GOT3 (cell line): Measurements from ENCODE around the gene CEPT1.
"Not testable (repeated sequence)": the region's sequence is repeated elsewhere in the genome, so short reads cannot be mapped to it uniquely, and the experiment has no call there.

Experiments
- DNase-seq: peaks from one replicate; lab custom pipeline; 2025; ENCODE audit warnings: mixed read lengths; lab: John Stamatoyannopoulos, UW

CEPT1 gene

GRCh38 chr1:111139956-111140679 lies at the start of gene CEPT1, which contains the start of gene DRAM2:
Gene CEPT1, plus strand, starts transcription at chr1:111140223. Its CDS starts 7,492 bp downstream, at chr1:111147715.
Gene DRAM2, minus strand, starts transcription at chr1:111140093. Its CDS starts 8,539 bp downstream, at chr1:111131554.
- DNase-seq, result peak; percentile 42

GRCh38 chr1:111095421-111095820 lies 44.6 kb upstream of the CEPT1 start:
- not testable (repeated sequence) for DNase-seq

DNA sequence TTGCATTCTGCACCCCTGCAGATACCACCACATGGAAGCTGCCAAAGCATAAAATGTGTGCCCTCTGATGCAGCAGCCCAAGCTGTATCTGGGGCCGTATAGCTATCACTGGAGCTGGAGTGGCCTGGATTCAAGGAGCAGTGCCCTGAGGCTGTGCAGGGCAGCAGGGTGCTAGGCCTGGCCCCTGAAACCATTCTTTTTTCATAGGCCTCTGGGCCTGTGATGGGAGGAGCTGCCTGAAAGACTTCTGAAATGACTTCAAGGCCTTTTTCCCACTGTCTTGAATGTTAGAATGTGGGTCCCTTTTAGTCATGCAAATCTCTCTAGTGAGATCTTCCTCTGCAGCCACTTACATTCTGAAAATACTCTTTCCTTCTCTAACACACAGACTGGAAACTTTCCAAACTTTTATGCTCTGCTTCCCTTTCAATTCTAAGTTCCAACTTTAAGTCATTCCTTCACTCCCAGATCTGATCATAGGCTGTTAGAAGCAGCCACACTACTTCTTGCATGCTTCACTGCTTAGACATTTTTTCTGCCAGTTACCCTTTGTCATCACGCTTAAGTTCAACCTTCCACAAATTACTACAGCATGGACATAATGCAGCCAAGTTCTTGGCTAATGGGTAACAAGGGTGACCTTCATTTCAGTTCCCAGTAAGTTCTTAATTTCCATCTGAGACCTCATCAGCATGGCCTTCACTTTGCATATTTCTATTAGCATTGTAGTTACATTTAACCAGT lies 42.5 kb upstream of the CEPT1 start:
- no peak for DNase-seq

DNA sequence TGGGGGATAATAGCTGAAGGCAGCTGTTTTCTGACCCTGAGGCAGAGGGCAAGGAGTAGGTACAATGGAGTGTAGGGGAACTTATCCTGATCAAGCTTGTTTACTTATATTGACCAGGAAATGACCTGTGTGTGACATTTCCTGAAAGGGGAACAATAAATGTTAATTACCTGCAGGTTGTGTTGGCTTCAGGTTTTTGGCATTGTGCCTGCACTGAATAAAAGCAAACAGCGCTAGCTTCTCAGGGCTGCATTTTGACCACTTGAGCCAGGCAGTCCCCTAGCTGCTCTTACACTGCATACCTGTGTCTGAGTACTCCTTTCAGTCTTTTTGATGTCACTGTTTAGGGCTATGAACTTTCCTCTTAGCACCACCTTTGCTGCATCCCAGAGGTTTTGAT lies 40.7 kb upstream of the CEPT1 start:
- DNase-seq, result no peak

DNA sequence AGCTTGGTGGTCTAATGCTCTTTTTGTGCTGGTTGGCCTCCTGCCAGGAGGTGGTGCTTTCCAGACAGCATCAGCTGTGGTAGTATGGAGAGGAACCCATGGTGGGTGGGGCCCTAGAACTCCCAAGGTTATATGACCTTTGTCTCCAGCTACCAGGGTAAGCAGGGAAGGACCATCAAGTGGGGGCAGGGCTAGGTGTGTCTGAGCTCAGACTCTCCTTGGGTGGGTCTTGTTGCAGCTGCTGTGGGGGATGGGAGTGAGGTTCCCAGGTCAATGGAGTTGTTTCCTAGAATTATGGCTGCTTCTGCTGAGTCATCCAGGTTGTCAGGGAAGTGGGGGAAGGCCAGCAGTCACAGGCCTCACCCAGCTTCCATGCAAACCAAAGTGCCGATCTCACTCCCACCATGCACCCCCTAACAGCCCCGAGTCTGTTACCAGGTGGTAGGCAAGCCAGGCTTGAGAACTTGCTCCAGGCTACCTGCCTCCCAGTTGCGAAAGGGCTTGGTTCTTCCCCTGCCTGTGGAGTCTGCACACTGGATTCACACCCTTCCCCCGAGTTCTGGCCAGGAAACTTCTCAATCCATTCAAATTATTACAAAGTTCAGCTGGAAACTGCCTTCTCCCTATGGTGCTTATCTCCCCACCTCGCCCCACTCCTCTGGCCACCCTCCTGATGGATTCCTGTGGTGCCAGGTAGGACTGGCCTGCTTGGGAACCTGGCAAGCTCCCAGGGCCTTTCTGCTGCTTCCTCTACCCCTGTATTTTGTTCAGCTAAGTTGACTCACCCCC lies 38.0 kb upstream of the CEPT1 start:
- no peak for DNase-seq

GRCh38 chr1:111104981-111105380 lies 35.0 kb upstream of the CEPT1 start:
- DNase-seq, result no peak

DNA sequence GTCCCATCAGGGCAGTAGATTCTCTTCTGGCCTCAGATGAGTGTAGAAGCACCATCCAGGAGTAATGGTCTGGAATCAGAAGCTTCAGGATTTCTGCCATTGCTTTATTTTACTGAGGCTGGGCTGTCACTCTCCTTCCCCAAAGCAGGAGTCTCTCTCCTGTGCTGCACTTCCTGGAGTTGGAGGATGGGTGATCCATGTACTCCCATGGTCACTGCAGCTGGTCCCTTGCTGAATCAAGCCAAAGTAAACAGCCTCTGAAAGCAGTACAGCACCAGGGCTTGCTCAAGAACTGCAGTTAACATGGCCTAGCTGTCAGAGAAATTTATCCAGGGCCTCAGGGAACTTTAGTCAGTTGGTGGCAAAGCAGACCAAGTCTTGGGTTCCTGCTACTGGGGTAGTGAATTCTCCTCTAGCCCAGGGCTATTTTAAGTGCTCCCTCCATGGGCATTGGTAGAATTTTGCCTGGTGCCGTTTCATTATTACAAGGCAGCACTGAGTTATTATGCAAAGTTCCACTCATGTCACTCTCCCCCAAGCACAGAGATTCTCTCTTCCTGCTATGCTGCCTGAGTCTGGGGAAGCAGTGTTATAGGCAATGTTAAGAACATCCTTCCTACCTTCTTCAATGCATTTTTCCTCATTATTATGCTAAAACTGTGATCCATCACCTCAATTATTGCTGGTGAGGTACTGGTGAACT lies 29.7 kb upstream of the CEPT1 start:
- DNase-seq, result no peak

DNA sequence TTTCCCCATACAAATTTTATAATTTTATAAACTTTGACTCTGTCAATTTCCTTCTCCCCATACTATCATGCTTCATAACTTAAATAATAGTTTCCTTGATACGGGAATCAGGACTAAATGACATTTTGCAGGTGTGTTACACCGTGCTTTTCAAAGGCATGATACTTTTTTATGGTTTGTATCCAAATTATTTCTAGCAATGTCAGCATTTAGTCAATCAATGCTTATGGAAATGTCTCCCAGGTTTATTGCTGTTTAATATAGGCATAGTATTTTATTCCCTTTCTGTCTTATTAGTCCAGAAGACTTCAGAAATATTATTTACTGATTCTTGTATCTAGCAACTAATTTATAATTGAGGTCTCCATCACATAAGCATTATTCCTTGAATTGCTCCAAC lies 23.5 kb upstream of the CEPT1 start:
- DNase-seq, result no peak

DNA sequence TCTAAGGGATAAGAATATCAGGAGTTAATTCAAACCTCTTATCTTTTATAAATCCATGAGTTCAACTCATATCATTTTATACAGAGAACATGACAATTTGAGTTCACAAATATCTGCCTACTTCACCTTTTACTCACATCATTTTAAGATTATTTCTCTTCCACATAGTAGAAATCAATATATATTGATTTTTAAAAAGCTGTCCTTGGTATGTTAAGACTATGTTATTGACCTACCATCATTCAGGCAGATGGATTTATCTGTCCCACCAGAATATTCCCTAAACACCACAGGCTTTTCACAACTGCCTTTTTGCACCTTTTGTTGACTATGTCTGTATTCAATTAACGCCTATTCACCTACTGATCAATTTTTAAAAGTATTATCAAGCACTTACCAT lies 13.7 kb upstream of the CEPT1 start:
- no peak for DNase-seq

DNA sequence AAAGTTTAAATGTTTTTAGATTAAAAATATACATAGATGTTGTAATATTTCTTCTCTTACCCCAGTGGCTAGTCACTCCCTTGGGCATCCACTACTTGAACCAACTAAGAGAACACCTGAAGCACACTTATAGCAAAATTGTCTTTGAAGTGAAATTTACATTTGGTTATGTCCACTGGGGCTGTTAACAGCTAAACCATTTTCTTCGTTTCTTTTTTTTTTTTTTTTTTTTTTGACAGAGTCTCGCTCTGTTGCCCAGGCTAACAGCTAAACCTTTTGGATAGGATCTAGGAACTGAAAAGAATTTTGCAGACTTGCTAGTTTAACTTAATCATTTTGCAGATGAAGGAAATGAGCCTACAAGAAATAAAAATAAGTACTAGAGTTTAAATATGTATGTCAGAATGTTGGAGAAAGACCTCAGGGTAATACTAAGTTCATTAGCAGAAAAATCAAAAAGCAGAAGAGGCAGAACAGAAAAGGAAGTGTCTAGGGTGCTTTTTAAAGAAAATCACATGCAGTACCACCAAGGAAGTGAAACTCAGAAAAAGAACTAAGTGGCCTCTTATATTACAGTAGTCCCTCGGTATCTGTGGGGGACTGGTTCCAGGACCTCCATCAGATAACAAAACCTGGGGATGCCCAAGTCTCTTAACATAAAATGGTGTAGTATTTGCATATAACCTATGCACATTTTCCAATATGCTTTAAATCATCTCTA lies 11.9 kb upstream of the CEPT1 start:
- DNase-seq, result no peak

- DNase-seq, result no peak
These were observed 10.6 kb upstream of the CEPT1 start for GRCh38 chr1:111129376-111129775.

DNA sequence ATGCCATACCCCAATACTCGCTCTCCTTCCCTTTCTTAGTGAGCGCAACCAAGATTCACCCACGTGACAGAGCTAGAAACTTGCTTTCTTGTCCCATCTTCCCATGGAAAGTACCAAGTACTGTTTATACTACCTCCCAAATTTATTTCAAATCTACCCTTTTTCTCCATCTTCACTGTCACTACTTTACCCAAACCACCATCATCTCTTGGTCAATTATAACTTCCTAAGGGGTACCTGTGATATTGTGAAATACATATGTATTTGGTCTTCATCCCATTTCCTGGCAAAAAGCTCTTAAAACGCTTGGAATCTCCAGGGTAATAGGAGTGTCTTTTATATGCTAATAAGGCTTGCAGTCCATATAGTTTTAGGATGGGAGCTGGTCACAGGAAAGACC lies 8.3 kb upstream of the CEPT1 start:
- DNase-seq, result no peak

DNA sequence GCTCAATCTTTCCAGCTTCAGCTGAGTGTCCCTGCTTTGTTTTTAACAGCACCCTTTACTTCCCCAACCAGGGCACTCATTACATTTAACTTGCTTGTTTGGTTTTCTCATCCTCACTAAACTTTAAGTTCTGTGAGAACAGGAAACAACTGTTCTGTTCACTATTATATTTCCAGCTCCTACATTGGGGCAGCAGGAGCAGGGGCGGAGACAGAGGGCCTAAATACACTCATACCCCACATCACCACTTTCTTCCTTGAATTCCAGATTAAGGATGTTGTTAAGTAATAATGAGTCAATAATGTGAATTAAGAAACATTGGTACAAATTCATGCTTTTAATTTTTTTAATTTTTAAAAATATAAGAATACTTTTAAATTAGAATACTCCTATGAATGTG lies 6.2 kb upstream of the CEPT1 start:
- no peak for DNase-seq

DNA sequence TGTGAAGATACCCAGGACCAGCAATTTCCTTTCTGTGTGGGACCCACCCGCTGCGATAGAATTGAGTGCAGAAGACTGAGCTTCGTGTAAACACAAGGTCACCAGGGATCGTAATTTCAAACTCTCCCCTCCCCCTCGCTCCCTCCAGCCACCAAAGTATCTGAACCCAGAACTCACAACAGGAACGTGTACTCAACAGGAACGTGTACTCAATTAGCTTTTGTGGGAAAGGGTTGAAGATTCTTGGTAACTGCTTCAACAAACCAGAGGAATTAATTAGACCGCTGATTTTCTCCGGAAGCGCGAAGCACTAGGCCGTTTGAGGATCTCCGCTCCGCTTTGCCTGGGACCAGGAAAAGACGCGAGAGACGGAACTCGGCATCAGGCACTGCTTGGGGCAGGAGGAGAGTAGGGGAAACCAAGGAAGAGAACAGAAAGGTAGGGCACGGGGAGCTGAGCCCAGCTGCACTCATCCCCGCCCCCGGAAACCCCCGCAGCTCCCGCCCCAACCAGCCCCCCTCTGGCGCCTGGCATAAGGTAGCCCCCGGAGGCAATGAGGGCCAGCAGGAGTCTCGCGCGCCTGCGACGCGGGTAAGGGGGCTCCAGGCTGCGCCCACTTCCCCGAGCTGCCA lies 583 bp upstream of the CEPT1 start:
- DNase-seq, result no peak

DNA sequence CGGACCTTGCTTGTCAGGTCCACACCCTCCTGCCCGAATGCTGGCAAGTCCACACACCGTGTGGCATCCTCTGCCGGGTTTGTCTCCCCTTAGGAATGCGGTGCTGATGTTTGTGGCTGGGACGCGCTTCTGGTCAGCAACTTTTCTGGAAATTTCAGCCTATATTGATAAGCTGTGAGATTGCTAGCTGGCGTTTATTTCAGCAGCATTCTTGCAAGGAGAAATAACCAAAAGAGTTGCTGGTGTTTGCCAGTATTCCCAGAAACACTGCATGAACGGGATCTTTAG lies 601 bp downstream of the CEPT1 start:
- DNase-seq, result no peak

GRCh38 chr1:111141245-111142220 lies 1.5 kb downstream of the CEPT1 start:
- DNase-seq, result no peak

GRCh38 chr1:111142356-111142975 lies 2.4 kb downstream of the CEPT1 start:
- no peak for DNase-seq

DNA sequence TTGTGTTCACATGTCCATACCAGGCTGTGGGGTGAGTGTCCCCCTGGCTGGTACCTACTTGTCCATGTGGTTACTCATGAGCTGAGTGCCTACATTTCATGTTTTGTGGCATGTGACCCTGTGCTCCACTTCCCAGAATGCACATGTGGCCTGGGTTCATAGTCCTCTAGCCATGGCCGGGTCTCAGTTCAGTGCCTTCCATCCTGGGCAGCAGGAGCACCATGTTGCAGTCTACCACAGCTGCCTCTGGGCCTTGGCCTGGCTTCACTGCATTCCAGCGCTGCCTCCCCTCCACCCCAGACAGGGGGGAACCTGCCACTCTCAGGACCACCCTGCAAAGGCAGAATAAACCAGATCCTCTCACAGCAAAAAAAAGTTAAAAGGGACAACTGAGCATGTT lies 5.5 kb downstream of the CEPT1 start:
- DNase-seq, result no peak

DNA sequence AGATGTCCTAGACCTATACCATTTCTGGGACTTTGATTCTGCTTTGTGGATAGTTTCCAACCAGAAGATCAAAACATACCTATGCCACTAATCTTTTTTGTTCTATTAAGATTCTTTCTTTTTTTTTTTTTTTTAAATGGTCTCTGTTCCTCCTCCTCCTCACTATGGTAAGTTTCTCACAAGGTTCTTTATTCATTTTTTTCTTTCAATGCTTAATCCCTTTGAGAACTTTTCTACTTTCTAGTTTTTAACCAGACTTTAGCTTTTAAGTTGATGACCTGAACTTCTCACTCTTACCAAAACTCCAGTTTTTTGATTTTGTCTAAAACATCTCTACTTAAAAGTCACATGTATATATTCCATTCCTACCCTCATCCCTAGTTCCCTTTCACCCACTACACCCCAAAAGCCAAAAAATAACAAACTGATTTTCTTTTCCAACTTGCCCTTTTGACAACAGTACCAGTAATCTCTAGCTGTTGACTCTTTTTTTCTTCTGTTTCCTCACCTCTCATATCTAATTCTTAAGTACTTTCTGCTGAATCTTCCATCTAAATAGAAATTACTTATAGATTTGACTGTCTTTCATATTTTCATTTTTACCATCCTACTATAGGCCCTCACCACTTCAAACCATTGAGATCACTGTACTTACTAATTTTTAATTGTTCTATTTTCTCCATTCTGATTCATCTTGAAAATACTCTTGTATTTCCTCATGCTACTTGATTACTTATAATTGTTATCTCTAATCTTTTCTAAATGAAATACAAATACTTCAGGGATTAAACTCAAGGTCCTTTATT lies 6.1 kb downstream of the CEPT1 start:
- DNase-seq, result no peak
